ENCODE measurements around the gene APOB. TPM values are rescaled to one million over a fixed set of nuclear protein-coding genes. Genes with fewer than 3 reads are reported as not detected.

The APOB gene
- total and polyA plus RNA-seq, 2 of the 13 experiments (the other 11 are each of a cell fraction or from before 2014, with no cell fraction given): 1,569 to 2,515 TPM

DNA sequence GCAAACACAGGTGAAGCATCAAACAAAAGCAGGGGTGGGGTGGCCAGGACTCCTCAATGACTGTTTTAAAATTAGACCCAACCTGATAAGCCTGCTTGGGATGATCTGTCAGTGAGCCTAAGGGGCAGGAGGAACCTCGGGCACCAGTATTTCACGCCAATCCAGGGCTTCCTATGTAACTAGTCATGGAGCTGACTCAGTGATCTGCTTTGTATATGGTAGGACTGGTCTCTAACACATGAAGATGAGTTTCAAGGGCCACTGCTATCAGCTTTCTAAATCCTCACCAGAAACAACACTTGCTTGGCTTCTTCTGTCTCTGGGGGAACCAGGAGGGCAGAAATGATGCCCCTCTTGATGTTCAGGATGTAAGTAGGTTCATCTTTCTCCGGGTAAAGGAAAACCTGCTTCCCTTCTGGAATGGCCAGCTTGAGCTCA lies 6.2 kb downstream of the APOB start (continued):
- TF ChIP-seq, protein P1, sequence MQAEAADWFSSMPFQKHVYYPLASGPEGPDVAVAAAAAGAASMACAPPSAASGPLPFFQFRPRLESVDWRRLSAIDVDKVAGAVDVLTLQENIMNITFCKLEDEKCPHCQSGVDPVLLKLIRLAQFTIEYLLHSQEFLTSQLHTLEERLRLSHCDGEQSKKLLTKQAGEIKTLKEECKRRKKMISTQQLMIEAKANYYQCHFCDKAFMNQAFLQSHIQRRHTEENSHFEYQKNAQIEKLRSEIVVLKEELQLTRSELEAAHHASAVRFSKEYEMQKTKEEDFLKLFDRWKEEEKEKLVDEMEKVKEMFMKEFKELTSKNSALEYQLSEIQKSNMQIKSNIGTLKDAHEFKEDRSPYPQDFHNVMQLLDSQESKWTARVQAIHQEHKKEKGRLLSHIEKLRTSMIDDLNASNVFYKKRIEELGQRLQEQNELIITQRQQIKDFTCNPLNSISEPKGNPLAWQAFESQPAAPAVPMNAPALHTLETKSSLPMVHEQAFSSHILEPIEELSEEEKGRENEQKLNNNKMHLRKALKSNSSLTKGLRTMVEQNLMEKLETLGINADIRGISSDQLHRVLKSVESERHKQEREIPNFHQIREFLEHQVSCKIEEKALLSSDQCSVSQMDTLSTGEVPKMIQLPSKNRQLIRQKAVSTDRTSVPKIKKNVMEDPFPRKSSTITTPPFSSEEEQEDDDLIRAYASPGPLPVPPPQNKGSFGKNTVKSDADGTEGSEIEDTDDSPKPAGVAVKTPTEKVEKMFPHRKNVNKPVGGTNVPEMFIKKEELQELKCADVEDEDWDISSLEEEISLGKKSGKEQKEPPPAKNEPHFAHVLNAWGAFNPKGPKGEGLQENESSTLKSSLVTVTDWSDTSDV (CRISPR knock-in tag; IDR thresholded peaks at IDR 0.05): no peak
- TF ChIP-seq, protein P2, sequence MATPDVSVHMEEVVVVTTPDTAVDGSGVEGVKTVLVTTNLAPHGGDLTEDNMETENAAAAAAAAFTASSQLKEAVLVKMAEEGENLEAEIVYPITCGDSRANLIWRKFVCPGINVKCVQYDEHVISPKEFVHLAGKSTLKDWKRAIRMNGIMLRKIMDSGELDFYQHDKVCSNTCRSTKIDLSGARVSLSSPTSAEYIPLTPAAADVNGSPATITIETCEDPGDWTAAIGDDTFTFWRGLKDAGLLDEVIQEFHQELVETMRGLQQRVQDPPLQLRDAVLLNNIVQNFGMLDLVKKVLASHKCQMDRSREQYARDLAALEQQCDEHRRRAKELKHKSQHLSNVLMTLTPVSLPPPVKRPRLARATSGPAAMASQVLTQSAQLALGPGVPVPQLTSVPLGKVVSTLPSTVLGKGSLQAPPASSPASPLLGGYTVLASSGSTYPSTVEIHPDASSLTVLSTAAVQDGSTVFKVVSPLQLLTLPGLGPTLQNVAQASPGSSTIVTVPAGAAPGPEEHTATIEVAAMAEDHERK (CRISPR knock-in tag; IDR thresholded peaks at IDR 0.05; ENCODE audit: low read depth): 0 out of 2 replicates have a peak, but pooled peaks have one; percentile 25
- TF ChIP-seq, protein P3, sequence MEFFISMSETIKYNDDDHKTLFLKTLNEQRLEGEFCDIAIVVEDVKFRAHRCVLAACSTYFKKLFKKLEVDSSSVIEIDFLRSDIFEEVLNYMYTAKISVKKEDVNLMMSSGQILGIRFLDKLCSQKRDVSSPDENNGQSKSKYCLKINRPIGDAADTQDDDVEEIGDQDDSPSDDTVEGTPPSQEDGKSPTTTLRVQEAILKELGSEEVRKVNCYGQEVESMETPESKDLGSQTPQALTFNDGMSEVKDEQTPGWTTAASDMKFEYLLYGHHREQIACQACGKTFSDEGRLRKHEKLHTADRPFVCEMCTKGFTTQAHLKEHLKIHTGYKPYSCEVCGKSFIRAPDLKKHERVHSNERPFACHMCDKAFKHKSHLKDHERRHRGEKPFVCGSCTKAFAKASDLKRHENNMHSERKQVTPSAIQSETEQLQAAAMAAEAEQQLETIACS (CRISPR knock-in tag; IDR thresholded peaks at IDR 0.05): no peak
- TF ChIP-seq ISX (CRISPR knock-in tag; conservative IDR thresholded peaks at IDR 0.05): no peak
- TF ChIP-seq, protein P4, sequence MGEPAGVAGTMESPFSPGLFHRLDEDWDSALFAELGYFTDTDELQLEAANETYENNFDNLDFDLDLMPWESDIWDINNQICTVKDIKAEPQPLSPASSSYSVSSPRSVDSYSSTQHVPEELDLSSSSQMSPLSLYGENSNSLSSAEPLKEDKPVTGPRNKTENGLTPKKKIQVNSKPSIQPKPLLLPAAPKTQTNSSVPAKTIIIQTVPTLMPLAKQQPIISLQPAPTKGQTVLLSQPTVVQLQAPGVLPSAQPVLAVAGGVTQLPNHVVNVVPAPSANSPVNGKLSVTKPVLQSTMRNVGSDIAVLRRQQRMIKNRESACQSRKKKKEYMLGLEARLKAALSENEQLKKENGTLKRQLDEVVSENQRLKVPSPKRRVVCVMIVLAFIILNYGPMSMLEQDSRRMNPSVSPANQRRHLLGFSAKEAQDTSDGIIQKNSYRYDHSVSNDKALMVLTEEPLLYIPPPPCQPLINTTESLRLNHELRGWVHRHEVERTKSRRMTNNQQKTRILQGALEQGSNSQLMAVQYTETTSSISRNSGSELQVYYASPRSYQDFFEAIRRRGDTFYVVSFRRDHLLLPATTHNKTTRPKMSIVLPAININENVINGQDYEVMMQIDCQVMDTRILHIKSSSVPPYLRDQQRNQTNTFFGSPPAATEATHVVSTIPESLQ (CRISPR knock-in tag; conservative IDR thresholded peaks at IDR 0.05): no peak
- no peak for TF ChIP-seq ZSCAN22 (CRISPR knock-in tag; IDR thresholded peaks at IDR 0.05)
- TF ChIP-seq YY1 (IDR thresholded peaks at IDR 0.05; ENCODE audit: insufficient read depth, insufficient replicate concordance, low read depth, low read length): peak; percentile 32
- no peak for TF ChIP-seq ZNF543 (CRISPR knock-in tag; IDR thresholded peaks at IDR 0.05)
- 0 out of 2 replicates have a peak, but pooled peaks have one; percentile 43 for TF ChIP-seq ZNF879 (CRISPR knock-in tag; IDR thresholded peaks at IDR 0.05)
- TF ChIP-seq, protein P5, sequence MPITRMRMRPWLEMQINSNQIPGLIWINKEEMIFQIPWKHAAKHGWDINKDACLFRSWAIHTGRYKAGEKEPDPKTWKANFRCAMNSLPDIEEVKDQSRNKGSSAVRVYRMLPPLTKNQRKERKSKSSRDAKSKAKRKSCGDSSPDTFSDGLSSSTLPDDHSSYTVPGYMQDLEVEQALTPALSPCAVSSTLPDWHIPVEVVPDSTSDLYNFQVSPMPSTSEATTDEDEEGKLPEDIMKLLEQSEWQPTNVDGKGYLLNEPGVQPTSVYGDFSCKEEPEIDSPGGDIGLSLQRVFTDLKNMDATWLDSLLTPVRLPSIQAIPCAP (CRISPR knock-in tag; IDR thresholded peaks at IDR 0.05; ENCODE audit: low read depth): no peak
- TF ChIP-seq ZNF550 (CRISPR knock-in tag; IDR thresholded peaks at IDR 0.05; ENCODE audit: borderline replicate concordance): no peak
- TF ChIP-seq, protein P6, sequence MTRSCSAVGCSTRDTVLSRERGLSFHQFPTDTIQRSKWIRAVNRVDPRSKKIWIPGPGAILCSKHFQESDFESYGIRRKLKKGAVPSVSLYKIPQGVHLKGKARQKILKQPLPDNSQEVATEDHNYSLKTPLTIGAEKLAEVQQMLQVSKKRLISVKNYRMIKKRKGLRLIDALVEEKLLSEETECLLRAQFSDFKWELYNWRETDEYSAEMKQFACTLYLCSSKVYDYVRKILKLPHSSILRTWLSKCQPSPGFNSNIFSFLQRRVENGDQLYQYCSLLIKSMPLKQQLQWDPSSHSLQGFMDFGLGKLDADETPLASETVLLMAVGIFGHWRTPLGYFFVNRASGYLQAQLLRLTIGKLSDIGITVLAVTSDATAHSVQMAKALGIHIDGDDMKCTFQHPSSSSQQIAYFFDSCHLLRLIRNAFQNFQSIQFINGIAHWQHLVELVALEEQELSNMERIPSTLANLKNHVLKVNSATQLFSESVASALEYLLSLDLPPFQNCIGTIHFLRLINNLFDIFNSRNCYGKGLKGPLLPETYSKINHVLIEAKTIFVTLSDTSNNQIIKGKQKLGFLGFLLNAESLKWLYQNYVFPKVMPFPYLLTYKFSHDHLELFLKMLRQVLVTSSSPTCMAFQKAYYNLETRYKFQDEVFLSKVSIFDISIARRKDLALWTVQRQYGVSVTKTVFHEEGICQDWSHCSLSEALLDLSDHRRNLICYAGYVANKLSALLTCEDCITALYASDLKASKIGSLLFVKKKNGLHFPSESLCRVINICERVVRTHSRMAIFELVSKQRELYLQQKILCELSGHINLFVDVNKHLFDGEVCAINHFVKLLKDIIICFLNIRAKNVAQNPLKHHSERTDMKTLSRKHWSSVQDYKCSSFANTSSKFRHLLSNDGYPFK (CRISPR knock-in tag; IDR thresholded peaks at IDR 0.05; ENCODE audit: borderline replicate concordance): no peak
- 0 out of 2 replicates have a peak, but pooled peaks have one; percentile 12 for TF ChIP-seq ETV5 (CRISPR knock-in tag; IDR thresholded peaks at IDR 0.05; ENCODE audit: borderline replicate concordance)
- TF ChIP-seq POLR2AphosphoS5 (IDR thresholded peaks at IDR 0.05; ENCODE audit: low read depth, low read length): peak; percentile 81
- TF ChIP-seq SSRP1 (CRISPR knock-in tag; IDR thresholded peaks at IDR 0.05): peak; percentile 15
- no peak for TF ChIP-seq NFE2L2 (IDR thresholded peaks at IDR 0.05; ENCODE audit: low read length)
- no peak for TF ChIP-seq MTA3 (CRISPR knock-in tag; IDR thresholded peaks at IDR 0.05)

All from HepG2 (cell line).